Measurements from ENCODE around the gene NBEA. TPM values are rescaled to one million over a fixed set of nuclear protein-coding genes. Genes with fewer than 3 reads are reported as not detected.

The NBEA gene
- total and polyA plus RNA-seq, 2 experiments from 2014 or later = 9.1 to 29.1 TPM

- Histone ChIP-seq H3K36me3 (ENCODE audit: insufficient read depth) (no peaks in the 10 kb centered on the region), H3K27ac (ENCODE audit: low read depth) (peak overlapping the region; percentile 78), H2AFZ (no peak overlapping the region), H3K4me3 (no peak overlapping the region), H3K79me2 (replicated peaks; ENCODE audit: insufficient read depth) (no peaks in the 10 kb centered on the region), H4K20me1 (replicated peaks; ENCODE audit: insufficient read depth) (no peaks in the 10 kb centered on the region), H3K9me2 (ENCODE audit: insufficient read depth) (no peaks in the 10 kb centered on the region; the same call in 1 of the 2 replicates), H3F3A (replicated peaks; ENCODE audit: low read depth) (no peaks in the 10 kb centered on the region; the same call in 1 of the 2 replicates), H3K4me1 (ENCODE audit: insufficient read depth) (peaks cover 53% of the 10 kb centered on the region), H3K4me2 (peak overlapping the region; percentile 7), H3K27me3 (ENCODE audit: insufficient read depth) (no peaks in the 10 kb centered on the region)
- ATAC-seq (peak; percentile 87), DNase-seq (ENCODE audit: low spot score) (peak; percentile 76)
- peaks cover 3% of the 10 kb centered on the region; the same call in 2 of the 3 replicates for H3K9me3 Mint-ChIP-seq
- peak; percentile 87 for TF ChIP-seq REST (IDR thresholded peaks at IDR 0.05; ENCODE audit: unreplicated experiment)
- no peak for TF ChIP-seq EZH2 (IDR thresholded peaks at IDR 0.05; ENCODE audit: low read depth, unreplicated experiment)
- TF ChIP-seq ETS1 (IDR thresholded peaks at IDR 0.05) = no peak
- no peak for TF ChIP-seq STAT1 (IDR thresholded peaks at IDR 0.05; ENCODE audit: unreplicated experiment)
- TF ChIP-seq JUNB (IDR thresholded peaks at IDR 0.05; ENCODE audit: unreplicated experiment) = no peak
- no peak for TF ChIP-seq CREB1 (CRISPR knock-in tag; IDR thresholded peaks at IDR 0.05; ENCODE audit: low read depth)
- TF ChIP-seq NANOG (IDR thresholded peaks at IDR 0.05; ENCODE audit: borderline replicate concordance) = no peak
- H3K27me3 Mint-ChIP-seq (ENCODE audit: insufficient read depth, low read depth, poor library complexity) = no peaks in the 10 kb centered on the region
- H3K4me1 Mint-ChIP-seq = peaks cover 65% of the 10 kb centered on the region
- peak overlapping the region; percentile 93 for H3K27ac Mint-ChIP-seq
- peaks cover 3% of the 10 kb centered on the region for H3K36me3 Mint-ChIP-seq (ENCODE audit: low read depth)
- H3K4me3 Mint-ChIP-seq = no peak overlapping the region
Measured at GRCh38 chr13:34913040-34913439, 29.0 kb upstream of the NBEA start.

DNA sequence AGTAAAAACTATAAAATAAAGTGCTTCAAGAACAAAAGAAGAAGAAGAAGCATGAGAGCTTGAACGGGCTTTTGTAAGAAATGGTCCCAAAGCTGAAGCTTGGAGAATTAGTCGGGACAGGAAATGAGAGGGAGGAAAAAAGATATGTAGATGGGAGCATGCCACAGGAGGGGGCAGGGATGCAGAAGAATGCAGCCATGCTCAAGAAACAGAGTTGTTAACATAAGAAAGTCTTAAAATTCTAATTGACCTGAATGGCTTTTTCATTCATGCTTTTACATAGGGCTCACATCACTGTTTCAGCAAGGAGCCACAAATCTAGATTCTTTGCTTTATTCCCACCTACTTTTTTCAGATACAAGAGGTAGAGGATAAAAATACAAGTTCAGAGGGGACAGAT lies 27.7 kb upstream of the NBEA start:
- Mint-ChIP-seq H3K4me1 (peaks cover 63% of the 10 kb centered on the region), H3K36me3 (ENCODE audit: low read depth) (peaks cover 3% of the 10 kb centered on the region; the same call in 2 of the 3 replicates), H3K4me3 (peak overlapping the region; percentile 49), H3K9me3 (no peaks in the 10 kb centered on the region), H3K27ac (peak overlapping the region; percentile 92), H3K27me3 (ENCODE audit: insufficient read depth, low read depth, poor library complexity) (no peaks in the 10 kb centered on the region)
- ATAC-seq = peak; percentile 87
- Histone ChIP-seq H3K27me3 (ENCODE audit: insufficient read depth) (no peaks in the 10 kb centered on the region), H3K9me2 (ENCODE audit: insufficient read depth) (no peaks in the 10 kb centered on the region; the same call in 1 of the 2 replicates), H3K79me2 (replicated peaks; ENCODE audit: insufficient read depth) (no peaks in the 10 kb centered on the region), H2AFZ (no peak overlapping the region), H3F3A (replicated peaks; ENCODE audit: low read depth) (no peaks in the 10 kb centered on the region; the same call in 1 of the 2 replicates), H4K20me1 (replicated peaks; ENCODE audit: insufficient read depth) (no peaks in the 10 kb centered on the region), H3K4me3 (peak overlapping the region; percentile 12), H3K27ac (ENCODE audit: low read depth) (peak overlapping the region; percentile 94), H3K36me3 (ENCODE audit: insufficient read depth) (no peaks in the 10 kb centered on the region), H3K4me2 (peak overlapping the region; percentile 28), H3K4me1 (ENCODE audit: insufficient read depth) (peaks cover 53% of the 10 kb centered on the region)
- DNase-seq (ENCODE audit: low spot score) = peak; percentile 93
- TF ChIP-seq STAT1 (IDR thresholded peaks at IDR 0.05; ENCODE audit: unreplicated experiment) (no peak), JUNB (IDR thresholded peaks at IDR 0.05; ENCODE audit: unreplicated experiment) (no peak), NANOG (IDR thresholded peaks at IDR 0.05; ENCODE audit: borderline replicate concordance) (peak; percentile 59; the same call in 1 of the 2 replicates), ETS1 (IDR thresholded peaks at IDR 0.05) (peak; percentile 65; the same call in 1 of the 2 replicates), ZNF331 (CRISPR knock-in tag; IDR thresholded peaks at IDR 0.05; ENCODE audit: low read depth) (no peak)
- TF ChIP-seq, protein P1, sequence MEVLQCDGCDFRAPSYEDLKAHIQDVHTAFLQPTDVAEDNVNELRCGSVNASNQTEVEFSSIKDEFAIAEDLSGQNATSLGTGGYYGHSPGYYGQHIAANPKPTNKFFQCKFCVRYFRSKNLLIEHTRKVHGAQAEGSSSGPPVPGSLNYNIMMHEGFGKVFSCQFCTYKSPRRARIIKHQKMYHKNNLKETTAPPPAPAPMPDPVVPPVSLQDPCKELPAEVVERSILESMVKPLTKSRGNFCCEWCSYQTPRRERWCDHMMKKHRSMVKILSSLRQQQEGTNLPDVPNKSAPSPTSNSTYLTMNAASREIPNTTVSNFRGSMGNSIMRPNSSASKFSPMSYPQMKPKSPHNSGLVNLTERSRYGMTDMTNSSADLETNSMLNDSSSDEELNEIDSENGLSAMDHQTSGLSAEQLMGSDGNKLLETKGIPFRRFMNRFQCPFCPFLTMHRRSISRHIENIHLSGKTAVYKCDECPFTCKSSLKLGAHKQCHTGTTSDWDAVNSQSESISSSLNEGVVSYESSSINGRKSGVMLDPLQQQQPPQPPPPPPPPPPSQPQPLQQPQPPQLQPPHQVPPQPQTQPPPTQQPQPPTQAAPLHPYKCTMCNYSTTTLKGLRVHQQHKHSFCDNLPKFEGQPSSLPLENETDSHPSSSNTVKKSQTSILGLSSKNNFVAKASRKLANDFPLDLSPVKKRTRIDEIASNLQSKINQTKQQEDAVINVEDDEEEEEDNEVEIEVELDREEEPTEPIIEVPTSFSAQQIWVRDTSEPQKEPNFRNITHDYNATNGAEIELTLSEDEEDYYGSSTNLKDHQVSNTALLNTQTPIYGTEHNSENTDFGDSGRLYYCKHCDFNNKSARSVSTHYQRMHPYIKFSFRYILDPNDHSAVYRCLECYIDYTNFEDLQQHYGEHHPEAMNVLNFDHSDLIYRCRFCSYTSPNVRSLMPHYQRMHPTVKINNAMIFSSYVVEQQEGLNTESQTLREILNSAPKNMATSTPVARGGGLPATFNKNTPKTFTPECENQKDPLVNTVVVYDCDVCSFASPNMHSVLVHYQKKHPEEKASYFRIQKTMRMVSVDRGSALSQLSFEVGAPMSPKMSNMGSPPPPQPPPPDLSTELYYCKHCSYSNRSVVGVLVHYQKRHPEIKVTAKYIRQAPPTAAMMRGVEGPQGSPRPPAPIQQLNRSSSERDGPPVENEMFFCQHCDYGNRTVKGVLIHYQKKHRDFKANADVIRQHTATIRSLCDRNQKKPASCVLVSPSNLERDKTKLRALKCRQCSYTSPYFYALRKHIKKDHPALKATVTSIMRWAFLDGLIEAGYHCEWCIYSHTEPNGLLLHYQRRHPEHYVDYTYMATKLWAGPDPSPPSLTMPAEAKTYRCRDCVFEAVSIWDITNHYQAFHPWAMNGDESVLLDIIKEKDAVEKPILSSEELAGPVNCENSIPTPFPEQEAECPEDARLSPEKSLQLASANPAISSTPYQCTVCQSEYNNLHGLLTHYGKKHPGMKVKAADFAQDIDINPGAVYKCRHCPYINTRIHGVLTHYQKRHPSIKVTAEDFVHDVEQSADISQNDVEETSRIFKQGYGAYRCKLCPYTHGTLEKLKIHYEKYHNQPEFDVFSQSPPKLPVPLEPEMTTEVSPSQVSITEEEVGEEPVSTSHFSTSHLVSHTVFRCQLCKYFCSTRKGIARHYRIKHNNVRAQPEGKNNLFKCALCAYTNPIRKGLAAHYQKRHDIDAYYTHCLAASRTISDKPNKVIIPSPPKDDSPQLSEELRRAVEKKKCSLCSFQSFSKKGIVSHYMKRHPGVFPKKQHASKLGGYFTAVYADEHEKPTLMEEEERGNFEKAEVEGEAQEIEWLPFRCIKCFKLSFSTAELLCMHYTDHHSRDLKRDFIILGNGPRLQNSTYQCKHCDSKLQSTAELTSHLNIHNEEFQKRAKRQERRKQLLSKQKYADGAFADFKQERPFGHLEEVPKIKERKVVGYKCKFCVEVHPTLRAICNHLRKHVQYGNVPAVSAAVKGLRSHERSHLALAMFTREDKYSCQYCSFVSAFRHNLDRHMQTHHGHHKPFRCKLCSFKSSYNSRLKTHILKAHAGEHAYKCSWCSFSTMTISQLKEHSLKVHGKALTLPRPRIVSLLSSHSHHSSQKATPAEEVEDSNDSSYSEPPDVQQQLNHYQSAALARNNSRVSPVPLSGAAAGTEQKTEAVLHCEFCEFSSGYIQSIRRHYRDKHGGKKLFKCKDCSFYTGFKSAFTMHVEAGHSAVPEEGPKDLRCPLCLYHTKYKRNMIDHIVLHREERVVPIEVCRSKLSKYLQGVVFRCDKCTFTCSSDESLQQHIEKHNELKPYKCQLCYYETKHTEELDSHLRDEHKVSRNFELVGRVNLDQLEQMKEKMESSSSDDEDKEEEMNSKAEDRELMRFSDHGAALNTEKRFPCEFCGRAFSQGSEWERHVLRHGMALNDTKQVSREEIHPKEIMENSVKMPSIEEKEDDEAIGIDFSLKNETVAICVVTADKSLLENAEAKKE (CRISPR knock-in tag; IDR thresholded peaks at IDR 0.05) = peak; percentile 71; the same call in 1 of the 2 replicates

All from GM23338 (cell line).